HepG2 (cell line): ENCODE measurements around the gene PRSS33. TPM values are rescaled to one million over a fixed set of nuclear protein-coding genes. Genes with fewer than 3 reads are reported as not detected.

Source experiments
- ATAC-seq: fragments of 200-7000 bp; cut with Tn5 transposase; 3 replicates; pipeline ENCODE4 v1.9.1; 2020; ENCODE audit warnings: mild to moderate bottlenecking, moderate library complexity
- BruUV-seq: library from RNA; stranded (reverse); fragments of 400-500 nt; replicated peaks from 2 replicates; lab custom pipeline; 2021; lab: Mats Ljungman, UMichigan
- CTCF ChIA-PET: fragments of 300-600 bp; formaldehyde crosslinking; extraction: SDS; loops from one replicate; lab custom pipeline; 2021; ENCODE audit warnings: low total read pairs, inconsistent platforms, low intra/inter-chr PET ratio; lab: Yijun Ruan, JAX
- POLR2A ChIA-PET: fragments of 350-600 bp; sonication (Branson Sonifier 250); formaldehyde crosslinking; loops from one replicate; lab custom pipeline; 2020; ENCODE audit warnings: antibody characterized with exemption, inconsistent platforms; lab: Yijun Ruan, JAX
- DNase-seq: peaks from one replicate; pipeline ENCODE4 v3.0.0-alpha.2; 2015; ENCODE audit warnings: low spot score
- FAIRE-seq: peaks from 3 replicates; lab custom pipeline; 2011; peaks lifted over from hg19 to GRCh38; lab: Jason Lieb, UNC
- H2AFZ ChIP-seq: one replicate; pipeline ENCODE4 v1.6.1; 2011; ENCODE audit warnings: low read length, inconsistent platforms
- H3K27ac ChIP-seq: fragments of 300-600 bp; 3 replicates; pipeline ENCODE4 v1.8.0; 2011; ENCODE audit warnings: mixed run types, mild to moderate bottlenecking, mixed read lengths, low read length, inconsistent platforms; ENCODE audit not compliant: insufficient read depth; ENCODE audit errors: extremely low read length
- H3K27me3 ChIP-seq, 2 experiments: fragments of 200-600 bp in 1 of 2; 2 replicates in 1 of 2; 3 replicates in 1 of 2; pipeline versions ENCODE4 v1.6.0 to v1.8.0; 2011; ENCODE audit warnings: low read length in 2 of 2, mild to moderate bottlenecking in 2 of 2, moderate library complexity in 2 of 2, inconsistent platforms in 1 of 2; ENCODE audit not compliant: insufficient read depth in 2 of 2, control insufficient read depth in 1 of 2
- H3K36me3 ChIP-seq, 2 experiments: fragments of 200-600 bp in 1 of 2; replicated peaks in 1 of 2; 2 replicates in 1 of 2; 3 replicates in 1 of 2; pipeline versions ENCODE4 v1.5.1 to v1.8.0; 2011; ENCODE audit warnings: low read length in 2 of 2, inconsistent platforms in 1 of 2; ENCODE audit not compliant: insufficient read depth in 2 of 2, control insufficient read depth in 1 of 2
- H3K4me1 ChIP-seq: 2 replicates; pipeline ENCODE4 v1.5.1; 2012; ENCODE audit warnings: low read length, inconsistent platforms; ENCODE audit not compliant: insufficient read depth
- H3K4me2 ChIP-seq: 2 replicates; pipeline ENCODE4 v1.6.0; 2011; ENCODE audit warnings: low read depth, low read length, inconsistent platforms
- H3K4me3 ChIP-seq, 3 experiments: fragments of 200-600 bp in 1 of 3; sonication (generic), shearing (Covaris generic) in 1 of 3; replicated peaks in 1 of 3; 2 replicates each; pipeline ENCODE4 v1.5.1; 2011 to 2016; ENCODE audit warnings: low read length in 3 of 3, inconsistent platforms in 2 of 3, low read depth in 2 of 3, mild to moderate bottlenecking in 2 of 3, control low read depth in 1 of 3, mixed read lengths in 1 of 3; ENCODE audit not compliant: insufficient read depth in 1 of 3
- H3K79me2 ChIP-seq: one replicate; pipeline ENCODE4 v1.6.1; 2011; ENCODE audit warnings: low read length, inconsistent platforms; ENCODE audit not compliant: insufficient read depth
- H3K9ac ChIP-seq: 2 replicates; pipeline ENCODE4 v1.6.0; 2011; ENCODE audit warnings: mild to moderate bottlenecking, low read depth, low read length, inconsistent platforms; ENCODE audit not compliant: insufficient read depth
- H3K9me3 ChIP-seq: 2 replicates; pipeline ENCODE4 v1.5.1; 2012; ENCODE audit warnings: mild to moderate bottlenecking, low read length
- H4K20me1 ChIP-seq: 2 replicates; pipeline ENCODE4 v1.6.0; 2011; ENCODE audit warnings: inconsistent platforms, mild to moderate bottlenecking, low read length, moderate library complexity; ENCODE audit not compliant: insufficient read depth
- KDM5B ChIP-seq: sonication (generic); formaldehyde crosslinking; IDR thresholded peaks from 2 replicates; pipeline ENCODE4 v1.4.0; 2020; ENCODE audit warnings: missing genetic modification reagents, mild to moderate bottlenecking, borderline replicate concordance
- MAFK ChIP-seq, 2 experiments: IDR thresholded peaks in 1 of 2; conservative IDR thresholded peaks in 1 of 2; 2 replicates each; pipeline ENCODE4 v1.6.1; 2011; ENCODE audit warnings: improper control_type of control experiment in 2 of 2, low read length in 2 of 2
- MTF1 ChIP-seq: sonication (generic); formaldehyde crosslinking; IDR thresholded peaks from 2 replicates; pipeline ENCODE4 v1.5.0; 2020; ENCODE audit warnings: missing genetic modification reagents
- NR3C1 ChIP-seq: sonication (generic); formaldehyde crosslinking; IDR thresholded peaks from 2 replicates; pipeline ENCODE4 v1.4.0; 2020; ENCODE audit warnings: missing genetic modification reagents
- PAF1 ChIP-seq: IDR thresholded peaks from 2 replicates; pipeline ENCODE4 v1.6.1; 2016; ENCODE audit warnings: missing genetic modification reagents, missing compliant biosample characterization
- SOX5 ChIP-seq: IDR thresholded peaks from 2 replicates; pipeline ENCODE4 v1.6.1; 2016; ENCODE audit warnings: borderline replicate concordance
- SOX6 ChIP-seq, 2 experiments: fragments of 450-650 bp in 1 of 2; sonication (generic) in 1 of 2; formaldehyde crosslinking in 1 of 2; IDR thresholded peaks; 2 replicates each; pipeline versions ENCODE4 v1.4.0 to v1.6.1; 2017 to 2020; ENCODE audit warnings: antibody characterized with exemption in 1 of 2, mild to moderate bottlenecking in 1 of 2, missing genetic modification reagents in 1 of 2
- UBTF ChIP-seq: sonication (generic); formaldehyde crosslinking; IDR thresholded peaks from 2 replicates; pipeline ENCODE4 v1.4.0; 2020; ENCODE audit warnings: mild to moderate bottlenecking, missing genetic modification reagents
- ZBTB26 ChIP-seq: IDR thresholded peaks from 2 replicates; pipeline ENCODE4 v1.6.1; 2016; ENCODE audit warnings: missing compliant biosample characterization, missing genetic modification reagents, borderline replicate concordance
- ZNF282 ChIP-seq: fragments of 450-650 bp; IDR thresholded peaks from 2 replicates; pipeline ENCODE4 v1.6.1; 2018; ENCODE audit not compliant: partially characterized antibody
- ZNF333 ChIP-seq: sonication (generic); formaldehyde crosslinking; IDR thresholded peaks from 2 replicates; pipeline ENCODE4 v1.4.0; 2020; ENCODE audit warnings: mild to moderate bottlenecking, missing genetic modification reagents, borderline replicate concordance
- ZNF354B ChIP-seq: sonication (generic); formaldehyde crosslinking; IDR thresholded peaks from 2 replicates; pipeline ENCODE4 v1.8.0; 2022; ENCODE audit warnings: mild to moderate bottlenecking, missing genetic modification reagents
- ZNF580 ChIP-seq: IDR thresholded peaks from 2 replicates; pipeline ENCODE4 v1.6.1; 2016; ENCODE audit warnings: low read depth, borderline replicate concordance
- ZNF615 ChIP-seq: sonication (generic); formaldehyde crosslinking; IDR thresholded peaks from 2 replicates; pipeline ENCODE4 v1.5.0; 2020; ENCODE audit warnings: mild to moderate bottlenecking, missing genetic modification reagents, borderline replicate concordance
- WGBS: methylation state at CpG from one replicate; pipeline ENCODE4 v1.1.6; 2017; ENCODE audit warnings: low lambda C conversion rate; 5-methylcytosine and 5-hydroxymethylcytosine counted together
- in situ Hi-C: cut with HindIII; loops from 2 replicates; pipeline ENCODE4 v1.10.0; 2017; ENCODE audit warnings: low pct_unique_long_range_greater_than_20kb; ENCODE audit not compliant: extremely low pct_ligation_motif_present
- intact Hi-C: fragments of 100-400 bp; cut with micrococcal nuclease; formaldehyde crosslinking; loops from one replicate; pipeline ENCODE4 v1.10.0; 2022; ENCODE audit not compliant: unreplicated experiment
- polyA plus RNA-seq, 8 experiments: library from polyadenylated mRNA; depleted of rRNA in 3 of 8; stranded (reverse) in 7 of 8; unstranded in 1 of 8; fragments of >200 nt; fragmentation: Illumina TruSeq in 4 of 8; extraction: Trizol in 4 of 8; gene quantifications; 2 replicates each; pipeline versions ENCODE4 v1.2.1 to v1.2.3, GENCODE V29; 2011 to 2016; ENCODE audit warnings: low read depth in 4 of 8, missing spikeins in 1 of 8, mixed read lengths in 1 of 8; ENCODE audit not compliant: insufficient read depth in 1 of 8
- total RNA-seq, 5 experiments: library from RNA; depleted of rRNA; stranded (reverse); fragments of >200 nt; fragmentation: Illumina TruSeq; extraction: Trizol; gene quantifications; 2 replicates each; pipeline ENCODE4 v1.2.3, GENCODE V29; 2016; ENCODE audit warnings: low read depth in 1 of 5

PRSS33 gene
- total and polyA plus RNA-seq, 2 of the 13 experiments (the other 11 are each of a cell fraction or from before 2014, with no cell fraction given), result not detected

GRCh38 chr16:2820836-2821486 is 33.6 kb upstream of the PRSS33 start:
- POLR2A ChIA-PET, result no interaction called here
- no peak for FAIRE-seq

GRCh38 chr16:2819939-2820835 is 32.8 kb upstream of the PRSS33 start:
- Histone ChIP-seq H3K4me2 (no peak overlapping the region), H3K4me3 (no peak overlapping the region), H3K9ac (no peak overlapping the region), H3K27me3 (peaks cover 6 to 67% of the 10 kb centered on the region in 2 experiments), H3K27ac (no peak overlapping the region), H2AFZ (no peak overlapping the region), H3K79me2 (no peaks in the 10 kb centered on the region), H4K20me1 (no peaks in the 10 kb centered on the region), H3K4me1 (peaks cover 24% of the 10 kb centered on the region), H3K9me3 (no peaks in the 10 kb centered on the region), H3K36me3 (no peaks in the 10 kb centered on the region)
- WGBS, result 13% methylated on average over 3 of the region's 17 CpGs
- POLR2A ChIA-PET, result no interaction called here
- no peak for ATAC-seq
- DNase-seq, result no peak
- FAIRE-seq, result no peak
- CTCF ChIA-PET, result no interaction called here
- BruUV-seq, result no TSS peak
- intact Hi-C loops (no loop called here), in situ Hi-C loops (no loop called here)
- TF ChIP-seq NR3C1, result no peak
- TF ChIP-seq KDM5B (CRISPR knock-in tag), result no peak
- TF ChIP-seq SOX6 (IDR thresholded peaks at IDR 0.05), result no peak
- TF ChIP-seq SOX6 (CRISPR knock-in tag; IDR thresholded peaks at IDR 0.05), result no peak
- TF ChIP-seq SOX5 (CRISPR knock-in tag), result no peak
- TF ChIP-seq PAF1 (CRISPR knock-in tag), result no peak
- no peak for TF ChIP-seq ZBTB26 (CRISPR knock-in tag)
- TF ChIP-seq ZNF354B (CRISPR knock-in tag), result no peak
- no peak for TF ChIP-seq ZNF580 (CRISPR knock-in tag)
- TF ChIP-seq MAFK (conservative IDR thresholded peaks at IDR 0.05 in 1 of 2, IDR thresholded peaks at IDR 0.05 in 1 of 2; ENCODE audit: low read length in 2 of 2), result no peak
- no peak for TF ChIP-seq ZNF282
- TF ChIP-seq UBTF (CRISPR knock-in tag), result no peak

More at GRCh38 chr16:2820836-2821486, 33.6 kb upstream of the PRSS33 start:
- Histone ChIP-seq H3K36me3 (no peaks in the 10 kb centered on the region), H3K79me2 (no peaks in the 10 kb centered on the region), H3K9me3 (no peaks in the 10 kb centered on the region), H2AFZ (no peak overlapping the region), H4K20me1 (no peaks in the 10 kb centered on the region), H3K4me1 (peaks cover 16% of the 10 kb centered on the region), H3K4me2 (no peak overlapping the region), H3K9ac (no peak overlapping the region), H3K27me3 (peaks cover 6 to 70% of the 10 kb centered on the region in 2 experiments), H3K4me3 (no peak overlapping the region), H3K27ac (no peak overlapping the region)
- CTCF ChIA-PET, result no interaction called here
- whole genome bisulfite sequencing, result 29% methylated on average over 8 of the region's 14 CpGs
- BruUV-seq, result no TSS peak
- in situ Hi-C loops (no loop called here), intact Hi-C loops (no loop called here)
- DNase-seq (no peak), ATAC-seq (no peak; the same call in 2 of the 3 replicates)
- TF ChIP-seq ZNF333, result no peak
- TF ChIP-seq ZNF615, result no peak
- TF ChIP-seq MTF1 (CRISPR knock-in tag), result no peak
